Gastrocnemius medialis (tissue), 4 donors: ENCODE results near the gene DMWD. TPM values are rescaled to one million over a fixed set of nuclear protein-coding genes. Genes with fewer than 3 reads are reported as not detected.
A peak's percentile ranks its signal among the peaks of the same experiment; 100 is the strongest.

ENCODE experiments used
- ATAC-seq, 2 donors: fragments of 150-250 bp; one replicate each; pipeline ENCODE4 v1.9.1; 2016
- DNase-seq, 2 donors: peaks; one replicate each; pipeline ENCODE4 v3.0.0-alpha.2; 2019
- H3K27ac ChIP-seq, 4 donors: fragments of 200-600 bp; sonication (generic); 1 replicate in 1 of 4; 2 replicates in 3 of 4; pipeline ENCODE4 v1.5.1; 2016 to 2018; ENCODE audit warnings: mild to moderate bottlenecking in 2 of 4, moderate library complexity in 1 of 4
- H3K27me3 ChIP-seq, 3 donors: fragments of 200-600 bp; sonication (generic) in 2 of 3; 1 replicate in 1 of 3; 2 replicates in 2 of 3; pipeline versions ENCODE4 v1.5.1 to v1.6.0; 2016 to 2019; ENCODE audit warnings: mild to moderate bottlenecking in 1 of 3, moderate library complexity in 1 of 3
- H3K36me3 ChIP-seq, 2 donors: fragments of 200-600 bp; sonication (generic) in 1 of 2; one replicate each; pipeline ENCODE4 v1.5.1; 2017 to 2018
- H3K4me1 ChIP-seq, 2 donors: fragments of 200-600 bp; sonication (generic) in 1 of 2; one replicate each; pipeline ENCODE4 v1.5.1; 2016 to 2017; ENCODE audit warnings: mild to moderate bottlenecking in 2 of 2
- H3K4me3 ChIP-seq, 4 donors: fragments of 200-600 bp; sonication (generic) in 3 of 4; 1 replicate in 1 of 4; 2 replicates in 3 of 4; pipeline ENCODE4 v1.5.1; 2016 to 2019; ENCODE audit warnings: mild to moderate bottlenecking in 2 of 4
- H3K9me3 ChIP-seq, 3 donors: fragments of 200-600 bp; sonication (generic) in 2 of 3; 1 replicate in 1 of 3; 2 replicates in 2 of 3; pipeline ENCODE4 v1.5.1; 2016 to 2019
- CTCF ChIP-seq, 5 experiments: fragments of 450-650 bp in 3 of 5; fragments of 200-600 bp in 2 of 5; sonication (generic) in 2 of 5; IDR thresholded peaks in 4 of 5; conservative IDR thresholded peaks in 1 of 5; 1 replicate in 4 of 5; 2 replicates in 1 of 5; pipeline ENCODE4 v1.5.1; 2016 to 2019; ENCODE audit warnings: antibody characterized with exemption in 5 of 5, mild to moderate bottlenecking in 3 of 5, moderate library complexity in 3 of 5
- POLR2A ChIP-seq, 2 donors: fragments of 450-650 bp; IDR thresholded peaks; one replicate each; pipeline ENCODE4 v1.6.1; 2017; ENCODE audit warnings: antibody characterized with exemption in 2 of 2, mild to moderate bottlenecking in 2 of 2, moderate library complexity in 2 of 2
- in situ Hi-C, 4 donors: fragments of 200-750 bp; cut with MboI; loops; one replicate each; pipeline versions ENCODE4 v1.15.0 to v1.8.0; 2017; ENCODE audit warnings: low sequenced_read_pairs in 4 of 4
- intact Hi-C: fragments of 100-400 bp; cut with DNase I; formaldehyde crosslinking; loops from one replicate; pipeline ENCODE4 v1.15.1; 2023; ENCODE audit warnings: low total_unique reads
- total RNA-seq, 4 donors: library from RNA; depleted of rRNA; stranded (reverse); fragments of >200 nt; gene quantifications; one replicate each; pipeline versions ENCODE4 v1.1.0 to v1.2.3, GENCODE V29; 2016

Gene DMWD
- total RNA-seq, 4 donors from 2014 or later: 38.6 to 111 (median 56.4) TPM

GRCh38 chr19:45772130-45772840, 20.4 kb downstream of the DMWD start:
- DNase-seq (no peak), ATAC-seq (no peak)
- H3K27ac ChIP-seq: peak overlapping the region; percentile 44 to 99 (median 97)
- H3K36me3 ChIP-seq: peaks cover 0 to 28% of the 10 kb centered on the region in 2 donors
- no peak overlapping the region for H3K4me3 ChIP-seq
- TF ChIP-seq POLR2A (IDR thresholded peaks at IDR 0.05) (no peak), CTCF (IDR thresholded peaks at IDR 0.05 in 4 of 5, conservative IDR thresholded peaks at IDR 0.05 in 1 of 5) (no peak)
- no peaks in the 10 kb centered on the region for H3K27me3 ChIP-seq
- peaks cover 3 to 11% of the 10 kb centered on the region in 2 donors for H3K4me1 ChIP-seq
- no peaks in the 10 kb centered on the region for H3K9me3 ChIP-seq
- intact Hi-C loops: no loop called here
- in situ Hi-C loops: no loop called here

GRCh38 chr19:45771311-45771933, 21.2 kb downstream of the DMWD start:
- ATAC-seq (no peak), DNase-seq (no peak)
- peaks cover 11 to 20% of the 10 kb centered on the region in 2 donors for H3K4me1 ChIP-seq
- TF ChIP-seq POLR2A (IDR thresholded peaks at IDR 0.05) (no peak), CTCF (IDR thresholded peaks at IDR 0.05 in 4 of 5, conservative IDR thresholded peaks at IDR 0.05 in 1 of 5) (no peak)
- in situ Hi-C loops: no loop called here
- peaks cover 0 to 19% of the 10 kb centered on the region in 2 donors for H3K36me3 ChIP-seq
- H3K4me3 ChIP-seq: peak overlapping the region in 3 of 4 donors; percentile 79 to 90 (median 86)
- H3K27me3 ChIP-seq: no peaks in the 10 kb centered on the region
- H3K27ac ChIP-seq: peak overlapping the region; percentile 95 to 99 (median 97)
- H3K9me3 ChIP-seq: no peaks in the 10 kb centered on the region
- intact Hi-C loops: loop anchor here (2.0 kb wide), 1 partner anchor 91 kb away; the partner anchor contains the start of gene SYMPK

- DNase-seq (peak; percentile 98 to 99), ATAC-seq (peak; percentile 57 to 64)
- Histone ChIP-seq H3K36me3 (peaks cover 0 to 17% of the 10 kb centered on the region in 2 donors), H3K27me3 (no peaks in the 10 kb centered on the region), H3K4me1 (peaks cover 16 to 29% of the 10 kb centered on the region in 2 donors), H3K9me3 (no peaks in the 10 kb centered on the region), H3K4me3 (peak overlapping the region; percentile 74 to 90 (median 82)), H3K27ac (peak overlapping the region; percentile 95 to 99 (median 97))
- TF ChIP-seq CTCF (IDR thresholded peaks at IDR 0.05 in 4 of 5, conservative IDR thresholded peaks at IDR 0.05 in 1 of 5): peak; percentile 98 to 99 (median 99)
- TF ChIP-seq POLR2A (IDR thresholded peaks at IDR 0.05): peak; percentile 65 to 79
- in situ Hi-C loops (no loop called here), intact Hi-C loops (loop anchor here (1.0 to 2.0 kb wide), 4 partner anchors 12 to 92 kb away; partner anchors contain the start of genes DMPK, DMWD and SYMPK)
Measured at GRCh38 chr19:45770192-45771101, 22.2 kb downstream of the DMWD start.

GRCh38 chr19:45769821-45770191, 22.8 kb downstream of the DMWD start:
- intact Hi-C loops (loop anchor here (1.0 to 5.0 kb wide), 9 partner anchors 12 to 1023 kb away; partner anchors contain the start of genes BCL3, DMPK, DMWD and FBXO46), in situ Hi-C loops (no loop called here)
- DNase-seq: peak; percentile 26 to 60
- TF ChIP-seq CTCF (IDR thresholded peaks at IDR 0.05 in 4 of 5, conservative IDR thresholded peaks at IDR 0.05 in 1 of 5) (no peak), POLR2A (IDR thresholded peaks at IDR 0.05) (no peak)
- peak in 1 of 2 donors; percentile 13 for ATAC-seq
- no peaks in the 10 kb centered on the region for H3K9me3 ChIP-seq
- H3K4me1 ChIP-seq: peaks cover 19 to 36% of the 10 kb centered on the region in 2 donors
- peak overlapping the region; percentile 95 to 99 (median 97) for H3K27ac ChIP-seq
- H3K27me3 ChIP-seq: no peaks in the 10 kb centered on the region
- peak overlapping the region; percentile 74 to 90 (median 82) for H3K4me3 ChIP-seq
- H3K36me3 ChIP-seq: peaks cover 0 to 14% of the 10 kb centered on the region in 2 donors
